Skeletal muscle tissue (tissue), 4 donors: ENCODE measurements around the gene MAFG. TPM values are rescaled to one million over a fixed set of nuclear protein-coding genes. Genes with fewer than 3 reads are reported as not detected.
A peak's percentile ranks its signal among the peaks of the same experiment; 100 is the strongest.

Experiments used
- H3K27ac ChIP-seq: one replicate; pipeline ENCODE4 v1.7.0; 2013; ENCODE audit warnings: mild to moderate bottlenecking, low read depth, low read length, inconsistent platforms
- H3K27me3 ChIP-seq, 3 donors: one replicate each; pipeline ENCODE4 v1.7.0; 2013; ENCODE audit warnings: low read length in 3 of 3; ENCODE audit not compliant: control insufficient read depth in 3 of 3, insufficient read depth in 3 of 3
- H3K36me3 ChIP-seq, 3 donors: one replicate each; pipeline ENCODE4 v1.7.0; 2013; ENCODE audit warnings: low read length in 3 of 3; ENCODE audit not compliant: control insufficient read depth in 3 of 3, insufficient read depth in 3 of 3
- H3K4me1 ChIP-seq, 3 donors: one replicate each; pipeline ENCODE4 v1.7.0; 2013; ENCODE audit warnings: low read length in 3 of 3, mild to moderate bottlenecking in 3 of 3; ENCODE audit not compliant: control insufficient read depth in 3 of 3, insufficient read depth in 3 of 3
- H3K4me3 ChIP-seq, 3 donors: one replicate each; pipeline ENCODE4 v1.7.0; 2013; ENCODE audit warnings: low read length in 3 of 3
- H3K9ac ChIP-seq, 3 donors: one replicate each; pipeline ENCODE4 v1.7.0; 2013; ENCODE audit warnings: low read length in 3 of 3, mild to moderate bottlenecking in 3 of 3, moderate library complexity in 2 of 3, low read depth in 1 of 3
- H3K9me3 ChIP-seq, 3 donors: one replicate each; pipeline ENCODE4 v1.7.0; 2013; ENCODE audit warnings: low read length in 3 of 3; ENCODE audit not compliant: control insufficient read depth in 3 of 3
- total RNA-seq: library from RNA; depleted of rRNA; stranded (reverse); fragments of >200 nt; gene quantifications from one replicate; pipeline ENCODE4 v1.2.3, GENCODE V29; 2014
- donor health status: Osteomylitis.

Gene MAFG
- total RNA-seq, 1 donor from 2014 or later, result 8.9 TPM

DNA sequence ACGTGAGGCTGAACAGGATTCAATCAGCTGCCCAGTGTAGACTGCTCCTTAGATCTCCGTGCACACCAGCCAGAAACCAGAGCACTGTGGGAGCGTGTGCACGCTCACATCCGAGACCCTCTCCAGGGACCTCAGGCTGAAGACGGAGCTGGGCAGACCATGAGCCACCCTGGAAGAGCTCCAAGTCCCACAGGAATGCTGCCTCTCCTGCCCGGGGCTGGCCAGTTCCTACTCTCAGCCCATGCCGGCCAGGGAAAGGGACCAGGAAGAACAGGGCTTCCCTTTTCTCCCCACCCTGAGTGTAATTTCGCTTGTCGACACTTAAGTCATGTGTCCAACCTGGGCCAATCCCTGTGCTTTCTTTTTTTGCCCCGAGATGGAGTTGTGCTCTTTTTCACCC is 43.0 kb downstream of the MAFG start:
- Histone ChIP-seq H3K4me1 (peaks cover 29 to 43% (median 34%) of the 10 kb centered on the region in 3 donors), H3K27me3 (no peaks in the 10 kb centered on the region), H3K27ac (peak overlapping the region; percentile 92), H3K9me3 (no peaks in the 10 kb centered on the region), H3K4me3 (no peak overlapping the region), H3K36me3 (peaks cover 29 to 45% (median 33%) of the 10 kb centered on the region in 3 donors), H3K9ac (peak overlapping the region in 1 of 3 donors; percentile 75)

DNA sequence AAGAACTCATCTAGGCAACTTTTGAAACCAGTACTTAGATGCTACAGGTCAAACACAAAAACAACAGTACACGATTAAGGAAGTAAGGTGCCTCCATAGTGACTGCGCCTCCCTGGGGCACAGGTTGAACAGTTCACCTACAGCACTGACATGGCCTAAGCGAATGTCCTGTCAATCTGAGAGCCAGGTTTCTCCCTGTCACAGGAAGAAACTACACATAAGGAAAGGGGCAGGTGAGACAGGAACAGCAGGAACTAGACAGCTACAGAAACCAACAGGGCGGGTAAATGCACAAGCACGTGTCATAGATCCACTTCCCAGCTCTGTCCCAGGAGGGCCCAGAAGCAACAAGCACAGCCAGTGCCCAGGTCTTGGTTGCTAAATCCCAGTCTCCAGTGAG is 48.4 kb downstream of the MAFG start:
- Histone ChIP-seq H3K9me3 (no peaks in the 10 kb centered on the region), H3K27ac (no peak overlapping the region), H3K36me3 (peaks cover 12 to 15% (median 14%) of the 10 kb centered on the region in 3 donors), H3K4me3 (no peak overlapping the region), H3K9ac (no peak overlapping the region), H3K4me1 (peaks cover 0 to 2% (median under 1%) of the 10 kb centered on the region in 3 donors), H3K27me3 (no peaks in the 10 kb centered on the region)

DNA sequence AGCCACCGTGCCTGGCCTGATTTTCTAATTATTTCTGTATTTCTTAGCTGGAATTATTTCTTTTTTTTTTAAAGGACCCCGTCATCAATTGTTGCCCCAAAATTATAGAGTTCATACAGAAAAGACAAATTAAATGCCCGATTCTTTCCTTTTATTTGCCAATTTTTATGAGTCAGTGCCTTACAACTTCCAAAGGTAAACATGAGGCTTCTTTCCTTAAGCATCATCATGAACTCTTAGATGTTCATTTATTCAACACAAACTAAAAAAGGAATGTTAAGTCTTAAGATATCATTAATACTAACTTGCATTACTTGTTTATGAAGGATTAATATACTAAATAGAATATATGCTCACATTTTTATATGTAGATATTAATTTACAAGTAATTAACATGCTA is 49.2 kb downstream of the MAFG start:
- H3K9ac ChIP-seq, result no peak overlapping the region
- no peak overlapping the region for H3K4me3 ChIP-seq
- H3K36me3 ChIP-seq, result peaks cover 12 to 15% (median 14%) of the 10 kb centered on the region in 3 donors
- no peak overlapping the region for H3K27ac ChIP-seq
- no peaks in the 10 kb centered on the region for H3K27me3 ChIP-seq
- no peaks in the 10 kb centered on the region for H3K9me3 ChIP-seq
- no peaks in the 10 kb centered on the region for H3K4me1 ChIP-seq

DNA sequence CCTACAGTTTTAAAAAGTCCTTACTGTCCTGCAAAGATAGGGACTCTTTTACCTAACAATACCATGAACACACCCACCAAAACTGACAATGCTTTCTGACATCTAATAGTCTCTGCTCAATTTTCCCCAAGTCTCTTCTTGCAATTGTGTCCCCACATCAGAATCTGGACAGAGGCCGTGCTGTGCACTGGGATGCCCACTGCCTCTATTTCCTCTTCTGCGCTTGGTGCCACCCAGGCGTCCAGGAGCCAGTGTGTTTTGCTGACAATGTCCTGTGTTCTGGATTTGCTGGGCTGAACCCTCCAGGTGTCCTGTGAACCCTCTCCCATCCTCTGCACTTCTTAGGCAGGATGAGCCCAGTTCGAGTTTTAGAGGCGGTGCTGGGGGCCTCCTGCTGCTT is 50.0 kb downstream of the MAFG start:
- Histone ChIP-seq H3K9ac (no peak overlapping the region), H3K4me3 (no peak overlapping the region), H3K27me3 (no peaks in the 10 kb centered on the region), H3K4me1 (peaks cover 0 to 5% (median 4%) of the 10 kb centered on the region in 3 donors), H3K27ac (no peak overlapping the region), H3K36me3 (peaks cover 12 to 15% (median 14%) of the 10 kb centered on the region in 3 donors), H3K9me3 (no peaks in the 10 kb centered on the region)

DNA sequence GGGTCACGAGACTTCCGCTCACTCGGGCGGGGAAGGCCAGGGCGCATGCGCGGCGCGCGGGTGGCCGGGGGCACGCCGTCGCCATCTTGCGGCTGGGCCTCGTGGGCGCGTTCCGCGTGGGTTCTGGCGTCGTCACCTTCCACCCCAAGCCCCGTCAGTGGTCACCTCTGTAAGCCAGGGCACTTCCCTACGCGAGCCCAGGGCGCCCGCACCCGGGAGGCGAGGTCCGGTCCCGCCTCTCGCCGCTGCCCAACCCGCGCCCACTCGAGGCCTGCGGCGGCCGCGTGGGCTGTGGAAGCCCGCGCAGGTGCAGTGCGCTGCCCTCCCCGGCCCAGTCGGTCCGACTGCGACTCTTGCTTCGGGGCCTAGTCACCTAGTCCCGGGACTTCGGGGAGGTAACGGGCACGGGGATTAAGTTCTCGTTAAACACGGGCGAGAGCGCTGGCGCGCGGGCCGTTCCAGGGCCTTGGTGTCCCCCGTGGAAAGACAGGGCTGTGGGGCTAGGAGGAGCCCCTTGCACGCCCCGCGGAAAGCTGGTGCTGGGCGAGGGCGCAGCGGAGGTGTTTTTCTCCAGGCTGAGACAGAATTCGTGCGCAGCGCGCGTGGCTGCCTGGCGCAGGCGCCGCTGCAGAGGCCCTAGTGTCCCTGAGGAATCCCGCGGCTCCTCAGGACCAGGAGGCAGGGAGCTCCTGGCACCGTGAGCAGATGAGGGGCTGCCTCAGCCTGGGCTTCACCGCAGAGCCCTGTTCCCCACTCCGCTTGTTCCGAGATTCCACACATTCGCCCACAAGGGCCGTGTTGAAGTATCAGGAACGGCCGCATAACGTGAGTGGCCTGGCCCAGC is 55.9 kb downstream of the MAFG start:
- Histone ChIP-seq H3K9me3 (no peaks in the 10 kb centered on the region), H3K27me3 (no peaks in the 10 kb centered on the region), H3K27ac (peak overlapping the region; percentile 97), H3K9ac (peak overlapping the region; percentile 96 to 99 (median 99)), H3K4me3 (peak overlapping the region; percentile 82 to 96 (median 96)), H3K36me3 (peaks cover 11 to 19% (median 11%) of the 10 kb centered on the region in 3 donors), H3K4me1 (peaks cover 28 to 58% (median 33%) of the 10 kb centered on the region in 3 donors)

DNA sequence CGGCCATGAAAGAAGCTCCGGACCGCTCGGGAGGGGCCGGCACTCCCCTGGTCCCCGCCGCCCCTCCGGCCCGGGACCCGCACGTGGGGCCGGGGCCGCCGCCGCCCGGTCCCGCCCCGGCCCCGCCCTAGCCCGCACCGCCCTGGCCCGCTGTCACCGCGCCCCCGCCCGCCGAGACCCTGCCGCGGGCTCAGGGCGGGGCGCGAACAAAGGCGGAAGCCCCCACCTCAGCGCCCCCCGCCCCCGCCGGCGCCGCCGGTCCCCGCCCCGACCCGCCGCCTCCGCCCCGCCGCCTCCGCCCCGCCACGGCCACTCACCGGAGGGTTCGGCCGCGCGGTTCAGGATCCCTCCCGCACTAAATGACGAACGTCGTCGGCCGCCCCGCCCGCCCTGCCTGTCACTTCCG is 56.6 kb downstream of the MAFG start, which contains the start of gene ARHGDIA:
Gene ARHGDIA, minus strand, starts transcription at position 357 of the 406 bp plus-strand sequence. CDS start 1,407 bp downstream, outside the sequence.
- H3K36me3 ChIP-seq, result peaks cover 11 to 19% (median 11%) of the 10 kb centered on the region in 3 donors
- peak within 1 kb of the TSS; percentile 82 to 96 (median 96) for H3K4me3 ChIP-seq
- peak within 1 kb of the TSS; percentile 97 for H3K27ac ChIP-seq
- peak within 1 kb of the TSS; percentile 96 to 99 (median 99) for H3K9ac ChIP-seq
- peaks cover 34 to 64% (median 37%) of the 10 kb centered on the region in 3 donors for H3K4me1 ChIP-seq
- H3K27me3 ChIP-seq, result no peaks in the 10 kb centered on the region
- no peaks in the 10 kb centered on the region for H3K9me3 ChIP-seq

DNA sequence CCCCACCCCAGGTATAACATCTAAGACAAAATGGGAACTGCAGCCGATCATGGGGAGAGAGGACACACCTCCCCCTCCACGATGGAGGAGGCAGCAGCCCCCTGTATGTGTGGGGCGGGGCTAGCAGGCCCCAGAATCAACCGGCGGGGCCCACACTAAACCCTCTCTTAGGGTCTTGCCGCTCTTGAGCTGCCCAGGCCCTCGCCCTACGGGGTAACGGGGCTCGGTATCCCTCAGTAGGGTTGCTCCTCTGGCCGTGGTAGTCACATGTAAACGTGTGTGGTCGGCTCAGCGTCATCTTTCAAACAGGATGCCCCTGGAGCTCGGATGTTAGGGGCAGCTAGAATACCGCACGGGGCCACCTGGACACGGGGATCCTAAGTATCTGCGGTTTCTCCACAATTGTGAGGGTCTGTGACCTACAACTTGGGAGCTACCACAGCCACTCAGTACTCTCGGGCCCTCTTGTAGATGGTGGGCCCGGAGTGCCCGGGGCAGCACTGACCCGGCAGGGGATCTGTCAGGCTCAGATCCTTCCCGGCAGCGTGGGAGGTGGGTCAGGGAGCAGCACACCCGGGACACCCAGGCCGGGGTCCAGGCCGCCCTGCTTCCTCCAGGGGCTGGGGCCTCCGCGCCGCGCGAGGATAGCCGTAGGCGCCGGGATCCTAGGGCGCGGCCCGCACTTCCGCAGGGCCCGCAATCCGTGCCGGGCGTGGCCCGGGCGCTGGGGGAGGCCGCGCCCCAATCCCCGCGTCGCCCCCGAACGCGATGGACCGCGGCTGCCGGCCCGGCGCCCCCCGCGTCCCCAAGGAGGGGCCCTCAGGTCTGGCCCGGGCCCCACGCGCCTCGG is 57.2 kb downstream of the MAFG start:
- no peaks in the 10 kb centered on the region for H3K9me3 ChIP-seq
- no peaks in the 10 kb centered on the region for H3K27me3 ChIP-seq
- peak overlapping the region; percentile 76 to 78 (median 78) for H3K4me3 ChIP-seq
- H3K36me3 ChIP-seq, result peaks cover 11 to 20% (median 11%) of the 10 kb centered on the region in 3 donors
- peak overlapping the region; percentile 83 to 90 (median 87) for H3K9ac ChIP-seq
- H3K27ac ChIP-seq, result peak overlapping the region; percentile 83
- H3K4me1 ChIP-seq, result peaks cover 38 to 70% (median 42%) of the 10 kb centered on the region in 3 donors

DNA sequence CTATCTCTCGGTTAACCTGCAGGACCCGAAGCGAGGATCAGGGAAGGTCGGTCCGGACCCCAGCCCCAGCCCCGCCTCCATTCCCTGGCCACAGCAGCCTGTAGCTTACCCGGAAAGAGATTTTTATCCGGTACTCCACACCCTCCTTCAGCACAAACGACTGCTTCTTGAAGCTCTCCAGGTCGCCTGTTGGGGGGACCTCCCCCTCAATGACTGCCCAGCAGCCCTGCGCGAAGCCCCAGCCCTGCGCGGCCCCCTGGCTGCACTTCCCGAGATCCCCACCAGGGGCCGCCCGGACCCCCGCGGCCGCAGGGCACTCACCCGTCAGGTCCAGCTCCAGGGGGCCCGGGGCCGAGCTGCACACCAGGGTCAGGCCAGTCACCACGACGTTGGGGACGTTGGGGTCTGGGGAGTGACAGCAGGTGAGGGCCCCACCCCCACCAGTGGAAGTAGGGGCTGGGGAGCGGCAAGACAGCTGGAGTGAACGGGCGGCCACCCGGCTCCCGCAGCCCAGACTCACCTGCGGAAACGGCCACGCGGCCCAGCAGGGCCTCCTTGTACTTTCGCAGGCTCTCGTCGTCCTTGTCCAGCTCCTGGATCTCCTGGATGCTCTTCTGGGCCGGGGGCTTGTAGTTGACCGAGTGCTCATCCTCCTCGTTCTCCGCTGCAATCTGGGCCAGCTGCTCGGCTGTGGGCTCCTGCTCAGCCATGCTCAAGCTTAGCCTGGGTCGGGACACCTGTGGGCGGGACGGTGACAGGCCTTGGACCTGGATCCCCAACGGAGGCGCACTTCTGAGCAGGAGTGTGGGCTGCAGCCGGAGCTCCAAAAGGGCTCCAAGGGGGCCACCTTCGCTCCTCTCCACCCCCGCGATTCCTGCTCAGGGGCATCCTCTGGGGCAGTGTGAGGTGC is 58.1 kb downstream of the MAFG start:
- Histone ChIP-seq H3K27me3 (no peaks in the 10 kb centered on the region), H3K9me3 (no peaks in the 10 kb centered on the region), H3K4me3 (peak overlapping the region; percentile 76 to 78 (median 78)), H3K27ac (peak overlapping the region; percentile 83), H3K36me3 (peaks cover 11 to 21% (median 11%) of the 10 kb centered on the region in 3 donors), H3K4me1 (peaks cover 38 to 70% (median 42%) of the 10 kb centered on the region in 3 donors), H3K9ac (peak overlapping the region; percentile 83 to 90 (median 87))

DNA sequence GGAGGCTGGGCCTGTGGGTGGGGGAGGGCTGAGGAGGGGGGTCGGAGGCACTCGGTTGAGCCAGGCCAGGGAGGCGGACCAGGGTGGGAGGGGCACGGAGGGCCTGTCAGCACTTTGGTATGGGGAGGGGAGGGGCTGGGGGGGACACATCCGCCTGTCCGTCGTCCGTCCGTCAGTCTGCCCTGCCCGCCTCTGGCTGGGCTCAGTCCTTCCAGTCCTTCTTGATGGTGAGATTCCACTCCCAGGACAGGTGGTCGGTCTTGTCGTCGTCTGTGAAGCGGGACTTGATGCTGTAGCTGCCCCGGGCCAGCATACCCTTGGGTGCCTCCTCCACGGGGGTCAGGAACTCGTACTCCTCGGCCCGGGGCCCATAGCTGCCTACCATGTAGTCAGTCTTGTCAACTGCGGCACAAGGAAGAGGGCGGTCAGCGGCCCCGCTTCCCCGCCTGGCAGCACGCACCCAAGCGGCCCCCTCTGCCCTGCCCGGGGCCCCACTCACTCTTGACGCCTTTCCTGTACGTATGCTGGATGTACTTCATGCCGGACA is 58.8 kb downstream of the MAFG start:
- no peaks in the 10 kb centered on the region for H3K27me3 ChIP-seq
- peaks cover 11 to 21% (median 14%) of the 10 kb centered on the region in 3 donors for H3K36me3 ChIP-seq
- no peak overlapping the region for H3K4me3 ChIP-seq
- no peaks in the 10 kb centered on the region for H3K9me3 ChIP-seq
- H3K4me1 ChIP-seq, result peaks cover 42 to 76% (median 49%) of the 10 kb centered on the region in 3 donors
- H3K9ac ChIP-seq, result peak overlapping the region in 2 of 3 donors; percentile 8 to 59
- peak overlapping the region; percentile 83 for H3K27ac ChIP-seq
